Neural progenitor cell (in vitro differentiated cells): ENCODE data around the gene ZNF117.

Source experiments
- CTCF ChIP-seq: fragments of 200-600 bp; sonication (generic); IDR thresholded peaks from 2 replicates; pipeline ENCODE4 v1.5.1; 2017; ENCODE audit warnings: antibody characterized with exemption, mild to moderate bottlenecking
- EZH2 ChIP-seq: fragments of 200-600 bp; sonication (generic); IDR thresholded peaks from 2 replicates; pipeline ENCODE4 v1.6.1; 2017; ENCODE audit warnings: antibody characterized with exemption, mild to moderate bottlenecking, moderate library complexity
- EZH2phosphoT487 ChIP-seq: fragments of 200-600 bp; sonication (generic); IDR thresholded peaks from 2 replicates; pipeline ENCODE4 v1.6.1; 2017; ENCODE audit warnings: antibody characterized with exemption

DNA sequence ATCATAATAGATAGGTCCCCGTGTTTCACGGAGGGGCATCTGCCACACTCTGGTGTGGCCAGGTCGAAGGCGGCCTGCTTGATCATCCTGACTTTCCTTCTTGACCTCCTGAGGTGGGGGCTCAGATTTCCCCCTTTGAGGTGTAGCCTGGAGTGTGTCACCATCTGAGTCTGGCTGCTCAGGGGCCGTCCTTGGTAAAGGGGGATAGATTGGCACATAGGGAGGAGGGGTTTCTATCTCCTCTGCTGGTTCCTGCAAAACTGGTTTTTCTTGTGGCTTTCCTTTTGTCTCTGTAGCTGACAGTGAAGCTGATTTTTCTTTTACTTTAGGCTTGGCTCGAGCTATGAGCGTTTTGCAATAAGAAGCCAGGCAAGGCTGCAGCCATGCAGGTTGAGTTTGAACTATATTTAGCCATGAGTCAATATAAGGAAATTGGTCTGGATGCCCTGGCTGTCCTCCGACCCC, 7.1 kb upstream of the ZNF117 start:
- TF ChIP-seq EZH2phosphoT487 (no peak), CTCF (no peak), EZH2 (no peak)
